NCI-H2171 treated with DMSO at 0.1 percent for 48 hours (cell line): Measurements from ENCODE around the gene SRPRB.
"Not testable (repeated sequence)": the region's sequence is repeated elsewhere in the genome, so short reads cannot be mapped to it uniquely, and the experiment has no call there.

Source experiments
- DNase-seq: peaks from one replicate; lab custom pipeline; 2025; lab: John Stamatoyannopoulos, UW

Gene SRPRB

DNA sequence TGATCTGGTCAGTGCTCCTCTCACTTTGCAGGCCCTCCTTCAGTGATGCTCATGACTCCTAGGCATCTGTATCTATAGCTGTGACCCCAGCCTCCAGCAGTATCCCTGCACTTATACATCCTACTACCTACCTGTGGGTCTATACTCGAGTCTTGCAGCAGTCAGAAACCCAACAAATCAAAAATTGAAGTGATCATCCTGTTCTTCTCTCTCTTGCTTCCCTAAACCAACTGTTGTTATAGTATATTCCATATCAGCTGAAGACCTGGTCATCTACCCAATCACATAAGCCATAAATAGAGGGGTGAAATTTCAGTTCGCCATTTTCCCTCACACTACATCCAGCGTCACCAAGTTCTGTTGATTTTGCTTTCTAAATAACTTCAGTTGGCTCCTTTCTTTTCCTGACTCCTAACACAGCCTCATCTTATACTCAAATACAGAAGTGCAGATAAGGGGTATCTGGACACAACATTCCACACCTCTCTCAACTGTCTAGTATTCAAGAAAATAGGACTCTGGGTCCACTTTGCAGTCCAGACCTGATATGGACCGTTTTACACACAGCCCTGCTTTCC, 25.9 kb upstream of the SRPRB start:
- no peak for DNase-seq

DNA sequence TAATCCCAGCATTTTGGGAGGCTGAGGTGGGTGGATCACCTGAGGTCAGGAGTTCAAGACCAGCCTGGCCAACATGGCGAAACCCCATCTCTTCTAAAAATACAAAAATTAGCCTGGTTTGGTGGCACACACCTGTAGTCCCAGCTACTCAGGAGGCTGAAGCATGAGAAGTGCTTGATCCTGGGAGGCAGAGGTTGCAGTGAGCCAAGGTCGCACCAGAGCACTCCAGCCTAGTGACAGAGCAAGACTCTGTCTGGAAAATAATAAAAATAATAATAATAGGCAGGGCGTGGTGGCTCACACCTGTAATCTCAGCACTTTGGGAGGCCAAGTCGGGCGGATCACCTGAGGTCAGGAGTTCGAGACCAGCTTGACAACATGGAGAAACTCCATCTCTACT, 24.9 kb upstream of the SRPRB start:
- not testable (repeated sequence) for DNase-seq

DNA sequence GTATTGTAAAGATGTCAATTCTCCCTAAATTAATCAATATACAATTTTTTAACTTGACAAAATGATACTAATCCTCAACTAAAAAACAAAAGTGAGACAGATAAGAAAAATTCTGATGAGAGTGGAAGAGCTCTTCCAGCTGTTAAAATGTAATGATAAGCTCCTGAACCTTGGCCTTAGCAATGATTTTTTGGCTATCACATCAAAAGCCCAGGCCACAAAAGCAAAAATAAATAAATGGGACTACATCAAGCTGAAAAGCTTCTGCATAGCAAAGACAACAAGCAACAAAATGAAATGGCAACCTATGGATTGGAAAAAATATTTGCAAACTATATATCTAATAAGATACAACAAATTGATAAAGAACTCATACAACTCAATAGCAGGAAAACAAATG, 24.0 kb upstream of the SRPRB start:
- DNase-seq, result no peak

DNA sequence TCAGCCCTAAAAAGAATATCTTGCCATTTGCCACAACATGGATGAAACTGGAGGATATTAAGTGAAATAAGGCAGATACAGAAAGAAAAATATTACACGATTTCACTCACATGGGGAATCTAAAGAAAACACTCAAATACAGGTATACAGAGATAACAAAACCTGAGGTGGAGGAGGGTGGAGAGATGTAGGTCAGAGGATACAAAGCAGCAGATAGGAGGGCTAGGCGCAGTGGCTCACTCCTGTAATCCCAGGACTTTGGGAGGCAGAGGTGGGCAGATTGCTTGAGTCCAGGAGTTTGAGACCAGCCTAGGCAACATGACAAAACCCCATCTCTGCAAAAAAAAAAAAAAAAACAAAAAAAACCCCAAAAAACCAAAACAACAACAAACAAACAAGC, 23.2 kb upstream of the SRPRB start:
- no peak for DNase-seq

DNA sequence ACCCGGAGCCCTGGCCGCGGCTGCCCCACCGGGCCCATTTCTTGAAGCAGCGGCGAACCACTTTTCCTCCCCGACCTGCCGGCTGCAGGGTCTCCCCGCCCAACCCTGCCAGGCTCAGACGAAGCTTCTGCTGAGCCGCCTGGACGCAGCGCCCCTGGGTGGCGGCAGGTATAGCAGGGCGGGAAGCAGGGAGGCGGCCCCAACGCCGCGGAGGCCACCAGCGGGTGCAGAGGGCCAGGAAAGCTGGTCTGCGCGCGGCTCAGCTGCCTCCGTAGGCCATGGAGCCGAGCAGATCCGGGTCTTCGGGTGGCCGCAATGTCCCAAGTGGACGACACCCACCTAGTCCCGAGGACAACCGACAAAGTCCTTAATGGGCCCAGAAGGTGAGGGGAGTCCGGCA, 21.9 kb upstream of the SRPRB start:
- DNase-seq, result no peak

DNA sequence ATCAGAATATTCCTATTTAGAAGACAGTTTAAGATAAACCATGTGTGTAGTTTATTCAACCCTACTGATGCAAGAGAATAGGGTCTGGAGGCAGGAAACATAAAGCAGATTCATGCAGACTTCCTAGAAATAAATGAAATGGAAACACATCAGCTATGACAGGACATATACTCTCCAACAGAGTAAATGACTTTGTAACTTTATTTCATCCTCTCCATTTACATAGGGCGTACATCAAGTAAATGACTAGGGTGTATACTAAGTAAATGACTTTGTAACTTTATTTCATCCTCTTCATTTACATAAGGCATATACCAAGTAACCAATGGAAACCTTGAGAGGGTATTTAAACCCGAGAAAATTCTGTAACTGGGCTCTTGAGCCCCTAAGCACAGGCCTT, 17.6 kb upstream of the SRPRB start:
- no peak for DNase-seq

DNA sequence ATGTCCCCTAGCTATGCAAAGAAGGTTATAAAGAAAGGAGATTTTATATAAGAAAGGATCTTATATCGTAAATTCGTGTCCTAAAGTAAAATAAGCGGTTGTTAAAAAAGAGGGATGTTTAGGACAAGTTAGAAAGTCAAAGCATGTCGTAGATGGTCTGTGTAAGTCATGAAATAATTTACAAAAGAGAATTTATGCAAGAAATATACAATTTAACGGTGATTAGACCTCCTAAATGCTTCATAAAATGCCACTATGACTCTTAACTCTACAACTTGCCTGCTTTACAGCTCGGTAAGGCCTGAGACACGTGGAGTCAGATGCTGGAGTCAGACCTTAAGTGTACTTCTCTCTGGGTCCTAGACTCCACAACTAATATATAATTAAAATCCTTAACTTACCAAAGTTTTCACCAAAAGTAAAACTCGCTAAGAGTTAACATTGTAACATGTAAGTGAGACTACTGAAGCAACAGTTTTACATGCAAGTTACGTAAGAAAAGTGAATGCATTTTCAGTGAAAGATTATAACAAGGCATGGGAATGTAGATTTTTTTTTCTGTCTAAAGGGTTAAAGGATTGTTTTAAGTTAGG, 13.3 kb upstream of the SRPRB start:
- peak; percentile 4 for DNase-seq

DNA sequence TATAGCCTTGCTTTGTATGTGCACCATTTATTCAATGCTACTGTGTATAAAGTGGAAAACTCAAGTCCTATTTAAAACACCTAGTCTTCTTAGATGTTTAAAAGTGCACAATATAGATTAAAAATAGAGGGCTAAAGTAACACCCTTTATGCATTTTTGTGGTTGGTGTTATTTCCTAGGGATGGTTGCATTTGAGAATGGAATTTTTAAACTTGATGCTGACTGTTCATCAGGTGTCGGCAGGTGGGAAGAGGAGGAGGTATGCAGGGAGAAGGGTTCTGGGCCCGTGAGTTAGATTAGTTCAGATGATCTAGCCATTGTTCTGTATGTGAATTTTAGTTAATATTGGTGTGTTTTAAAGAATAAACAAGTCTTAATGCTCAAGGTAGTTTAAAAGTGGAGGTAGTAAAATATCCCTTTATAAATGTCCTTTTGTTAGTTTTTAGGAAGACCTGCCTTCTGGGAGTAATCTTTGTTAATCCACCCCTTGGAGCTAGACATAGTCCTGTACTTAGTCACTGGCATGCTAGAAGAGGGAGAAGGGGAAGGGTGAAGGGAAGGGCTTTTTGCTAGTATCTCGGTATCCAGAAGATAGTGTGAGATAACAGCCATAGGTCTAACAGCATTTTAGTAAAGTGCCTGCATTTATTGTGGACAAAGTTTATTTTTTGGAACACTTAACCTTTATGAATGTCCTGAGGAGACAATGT, 8.1 kb upstream of the SRPRB start:
- DNase-seq, result no peak

DNA sequence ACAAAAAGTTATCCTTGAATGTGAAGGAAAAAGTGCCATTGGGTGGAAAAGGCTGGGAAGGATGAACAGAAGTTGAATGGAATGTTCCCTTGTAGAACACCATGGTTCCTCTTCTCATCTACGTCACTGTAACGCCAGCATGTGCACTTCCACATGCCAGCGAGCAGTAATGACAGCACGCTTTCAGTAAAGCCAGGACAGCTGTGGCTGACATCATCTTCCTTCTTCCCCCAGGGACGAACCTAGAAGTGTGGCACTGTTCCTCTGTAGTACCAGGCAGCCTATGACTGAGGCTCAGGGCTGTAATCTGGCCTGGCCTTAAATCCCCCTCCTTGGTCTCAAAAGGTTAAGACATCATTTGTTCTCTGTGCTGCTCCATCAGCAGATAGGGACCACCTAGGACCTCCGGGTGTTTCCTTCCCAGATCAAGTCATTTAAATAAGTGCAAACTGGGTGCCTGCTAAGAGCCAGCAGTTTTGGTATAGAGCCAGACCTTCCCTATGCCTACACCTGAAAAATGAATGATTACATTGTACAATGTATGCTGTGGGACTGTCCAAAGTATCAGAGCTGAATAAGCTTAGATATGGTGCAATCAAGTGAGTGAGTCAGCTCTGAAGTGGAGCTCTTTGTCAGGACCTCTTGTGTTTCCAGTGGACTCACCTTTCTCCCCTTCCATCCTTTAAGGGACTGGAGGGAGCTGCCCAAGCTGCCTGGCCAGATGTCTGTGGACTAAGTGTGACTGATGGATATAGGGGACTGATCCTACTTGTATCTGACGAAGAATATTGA, 5.6 kb upstream of the SRPRB start:
- DNase-seq, result peak; percentile 19

DNA sequence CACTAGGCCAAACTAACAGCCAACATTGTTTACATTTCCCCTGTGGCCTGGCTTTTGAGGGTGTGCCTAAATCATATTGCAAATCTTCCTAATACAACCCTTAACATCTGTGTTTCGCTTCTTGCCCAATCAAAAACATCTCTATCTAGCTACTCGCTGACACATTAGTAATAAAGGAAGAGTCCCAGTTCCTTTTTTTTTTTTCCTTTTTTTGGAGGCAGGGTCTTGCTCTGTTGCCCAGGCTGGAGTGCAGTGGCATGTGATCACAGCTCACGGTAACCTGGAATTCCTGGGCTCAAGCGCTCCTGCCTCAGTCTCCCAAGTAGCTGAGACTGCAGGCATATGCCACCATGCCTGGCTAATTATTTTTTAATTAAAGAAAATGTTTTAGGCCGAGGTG, 2.1 kb upstream of the SRPRB start:
- no peak for DNase-seq

DNA sequence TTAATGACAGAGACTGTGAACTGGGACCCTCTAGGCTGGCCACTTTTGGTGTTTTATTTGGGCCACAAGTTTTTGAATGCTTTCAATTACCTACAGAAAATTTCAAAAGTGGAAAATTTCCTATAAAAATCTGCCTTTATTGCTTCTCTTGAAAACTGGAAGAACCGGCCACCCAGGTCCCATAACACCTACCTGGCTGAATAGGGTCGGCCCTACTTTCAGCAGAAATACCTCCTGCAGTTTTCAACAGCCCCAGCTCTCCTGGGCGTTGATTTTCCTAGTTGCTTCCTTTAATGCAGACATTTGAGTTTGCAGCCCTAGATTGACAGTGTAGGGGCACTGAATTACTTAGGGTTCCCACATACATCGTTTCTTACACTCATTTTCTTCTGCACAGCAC, 719 bp upstream of the SRPRB start:
- no peak for DNase-seq

DNA sequence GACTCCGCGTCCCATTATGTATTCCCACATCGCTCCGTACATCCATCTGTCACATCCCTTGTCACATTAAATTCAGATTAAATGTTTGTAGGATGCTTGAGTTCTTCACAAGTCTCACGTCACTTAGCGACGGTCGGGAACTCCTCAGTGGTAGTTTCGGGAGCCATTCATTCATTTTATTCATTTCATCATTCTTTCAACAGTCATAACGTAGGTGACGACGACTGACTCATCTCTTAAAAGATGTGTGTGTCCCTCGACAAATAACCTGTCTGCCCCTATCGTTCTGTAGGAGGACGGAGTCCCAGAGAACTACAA, 272 bp upstream of the SRPRB start:
- DNase-seq, result no peak

DNA sequence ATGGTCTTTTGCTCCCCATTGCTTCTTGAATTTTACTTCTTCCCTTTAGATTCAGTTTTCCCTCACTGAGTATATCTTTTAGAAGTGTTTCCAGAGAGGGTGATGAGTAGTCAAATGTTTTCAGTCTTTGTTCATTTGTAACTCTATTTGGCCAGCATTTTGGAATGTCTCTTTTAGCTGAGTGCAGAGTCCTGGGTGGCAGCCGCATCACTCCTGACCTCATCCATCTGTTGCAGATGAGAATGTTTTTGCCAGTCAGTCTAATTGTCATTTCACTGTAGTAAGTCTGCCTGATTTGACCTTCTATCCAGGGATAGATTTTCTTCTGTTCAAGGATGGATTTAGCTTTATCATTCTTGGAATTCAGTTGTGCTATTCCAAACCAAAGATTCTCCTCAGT, 7.3 kb downstream of the SRPRB start:
- no peak for DNase-seq

DNA sequence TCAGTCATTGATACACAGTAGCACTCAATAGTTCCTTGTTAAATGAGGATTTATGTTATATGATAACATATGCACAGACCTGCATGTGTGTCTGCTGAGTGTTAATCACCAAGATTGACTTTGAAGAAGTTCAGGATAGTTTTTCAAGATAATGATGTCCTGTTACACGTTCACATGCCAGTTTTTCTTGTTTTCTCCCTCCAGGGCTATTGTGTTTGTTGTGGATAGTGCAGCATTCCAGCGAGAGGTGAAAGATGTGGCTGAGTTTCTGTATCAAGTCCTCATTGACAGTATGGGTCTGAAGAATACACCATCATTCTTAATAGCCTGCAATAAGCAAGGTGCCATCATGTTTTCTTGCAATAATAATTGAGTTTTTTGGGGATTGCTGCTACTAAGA, 9.8 kb downstream of the SRPRB start:
- no peak for DNase-seq

DNA sequence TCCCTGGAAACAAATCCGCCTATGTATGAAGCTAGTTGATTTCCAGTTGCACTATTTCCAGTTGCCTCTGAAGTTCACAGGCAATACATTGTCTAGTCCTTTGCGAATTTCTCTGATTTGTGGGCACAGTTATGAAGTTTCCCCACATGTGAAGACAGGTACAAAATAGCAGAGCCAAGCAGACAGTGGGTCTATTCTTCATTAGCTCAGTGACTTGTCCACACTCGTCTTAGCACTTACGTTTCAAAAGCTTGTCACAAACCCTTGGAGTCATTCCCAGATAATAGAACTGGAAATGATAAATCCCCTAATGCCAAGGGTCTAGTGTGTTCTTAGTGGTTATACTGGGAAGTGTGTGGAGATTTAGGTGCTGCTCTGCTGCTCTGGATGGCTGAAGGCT, 14.5 kb downstream of the SRPRB start:
- DNase-seq, result no peak

DNA sequence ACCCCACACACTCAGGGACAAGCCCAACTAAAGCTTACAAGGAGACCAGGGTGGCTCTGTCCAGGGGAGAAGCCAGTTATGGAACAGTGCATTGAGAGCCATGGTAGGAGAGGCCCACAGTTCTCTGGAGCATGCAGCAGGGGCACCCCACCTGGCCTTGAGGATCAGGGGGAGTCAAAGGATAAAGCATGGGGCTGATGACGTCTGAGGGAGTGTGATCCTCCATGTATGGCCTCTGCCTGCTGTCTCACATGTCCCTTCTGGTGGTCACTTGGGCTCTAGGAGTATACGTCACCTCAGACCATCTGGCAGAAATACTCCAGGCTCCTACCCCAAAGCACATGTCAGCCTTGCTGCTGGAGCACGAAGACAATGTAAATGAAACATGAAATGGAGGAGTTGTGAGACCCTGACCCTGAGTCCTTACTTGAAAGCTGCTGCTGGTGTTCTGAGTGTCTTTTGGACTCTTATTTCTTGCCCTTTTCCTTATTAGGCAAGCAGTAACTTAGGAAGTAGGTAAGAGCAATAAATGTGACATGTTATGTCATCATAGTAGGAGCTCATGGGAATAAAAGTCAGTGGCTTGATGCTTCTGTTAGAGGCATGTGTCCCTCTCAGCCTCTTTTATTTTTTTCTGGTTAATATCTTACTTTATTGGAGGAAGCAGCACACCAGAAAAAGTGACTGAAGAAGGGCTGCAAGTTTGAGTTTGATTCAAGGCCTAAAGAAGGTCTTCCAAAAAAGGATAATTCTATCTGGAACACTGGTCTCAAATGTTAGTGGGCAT, 15.5 kb downstream of the SRPRB start:
- no peak for DNase-seq

DNA sequence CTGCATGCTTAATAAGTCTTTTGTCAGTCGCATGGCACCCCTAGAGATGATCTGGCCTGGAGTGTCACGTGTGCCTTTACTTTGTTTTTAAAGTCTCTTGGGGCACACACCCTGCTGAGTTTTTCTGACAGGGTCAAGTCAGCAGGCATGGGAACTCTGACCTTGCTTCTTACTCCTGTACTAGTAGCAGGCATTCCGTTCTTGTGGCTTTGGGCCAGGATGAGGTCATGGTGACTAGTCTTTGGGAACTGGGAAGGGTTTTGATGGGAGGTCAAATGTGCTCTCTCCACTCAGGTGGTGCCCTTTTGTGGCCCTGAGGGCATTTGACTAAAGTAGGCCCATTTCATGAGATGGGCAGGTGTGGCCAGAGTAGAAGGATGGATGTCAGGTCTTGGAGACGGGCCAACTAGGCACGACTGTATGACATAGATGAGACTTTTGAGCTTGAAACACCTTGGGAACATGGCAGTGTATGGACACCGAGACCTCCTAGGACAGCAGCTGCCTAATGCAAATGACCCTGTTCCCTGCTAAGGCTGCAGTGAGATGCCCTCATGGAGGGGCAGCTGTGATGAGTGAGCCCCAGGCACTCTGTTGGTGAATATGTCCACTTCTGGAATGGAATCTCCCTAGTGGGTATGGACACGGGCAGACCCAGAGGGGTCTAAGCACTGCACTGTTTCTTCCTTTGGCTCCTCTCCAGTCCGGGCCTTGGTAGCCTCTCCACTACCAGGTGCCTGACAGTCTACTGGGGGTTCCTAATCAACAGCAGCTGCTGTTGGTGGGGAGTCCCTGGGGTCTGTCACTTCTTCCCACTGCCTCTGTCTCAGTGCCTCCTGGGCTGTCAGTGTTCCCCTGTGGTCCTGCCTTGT, 16.4 kb downstream of the SRPRB start:
- DNase-seq, result no peak

DNA sequence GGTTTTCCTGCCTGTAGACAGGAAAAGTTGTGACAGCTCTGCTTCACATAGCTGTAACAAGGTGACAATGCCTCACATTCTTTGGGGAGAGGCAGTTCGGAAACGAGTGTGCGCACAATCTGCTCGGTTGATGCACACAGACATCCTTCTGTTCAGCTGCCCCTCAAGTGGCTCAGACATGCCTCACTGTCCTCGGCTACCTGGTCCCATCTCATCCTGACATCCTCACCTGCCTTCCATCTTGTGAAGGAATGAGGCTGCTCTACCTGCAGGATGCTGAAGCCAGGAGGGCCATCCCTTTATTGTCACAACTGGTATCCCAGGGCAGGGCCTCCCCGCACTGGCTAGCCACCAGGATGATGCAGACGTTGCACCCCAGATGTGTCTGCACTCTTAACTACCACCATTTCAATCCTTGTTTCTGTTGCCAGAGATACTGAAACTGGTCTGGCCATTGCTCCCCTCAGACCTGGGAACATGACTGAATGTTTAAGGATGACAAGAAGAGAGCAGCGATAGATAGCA, 19.4 kb downstream of the SRPRB start:
- DNase-seq, result no peak

DNA sequence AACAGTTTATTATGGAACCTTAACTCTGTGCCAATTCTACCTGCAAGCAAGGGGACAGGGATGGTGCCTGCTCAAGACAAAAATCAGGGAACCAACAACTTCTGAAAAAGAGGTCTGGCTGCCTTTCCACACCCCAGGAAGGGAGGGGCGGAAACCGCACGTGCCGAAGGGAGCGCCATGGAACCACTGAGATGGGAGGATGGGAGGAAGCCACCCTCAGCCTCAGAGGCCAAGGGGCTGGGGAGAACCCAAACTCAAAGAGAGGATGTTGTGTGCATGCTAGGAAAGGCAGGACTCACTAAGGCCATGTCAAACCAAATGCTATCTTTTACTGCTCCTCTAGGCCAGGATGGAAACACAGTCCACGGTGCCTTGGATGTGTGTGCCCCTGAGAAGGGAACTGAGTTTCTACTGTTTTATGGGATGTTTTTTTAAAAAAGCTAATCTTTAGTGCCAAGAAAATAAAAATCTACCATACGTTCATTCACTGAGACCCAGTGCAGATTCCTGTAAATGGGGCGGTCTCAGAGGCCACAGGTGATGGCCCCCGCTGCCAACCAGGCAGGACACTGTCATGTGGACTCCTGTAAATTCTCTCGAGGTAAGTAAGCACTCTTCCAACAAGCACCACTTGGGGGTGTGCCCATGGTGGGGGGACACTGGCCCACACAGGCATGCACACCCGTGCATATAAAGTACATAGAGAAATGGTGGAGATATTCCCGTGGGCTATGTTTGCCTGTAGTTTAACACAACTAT, 20.5 kb downstream of the SRPRB start:
- DNase-seq, result no peak

DNA sequence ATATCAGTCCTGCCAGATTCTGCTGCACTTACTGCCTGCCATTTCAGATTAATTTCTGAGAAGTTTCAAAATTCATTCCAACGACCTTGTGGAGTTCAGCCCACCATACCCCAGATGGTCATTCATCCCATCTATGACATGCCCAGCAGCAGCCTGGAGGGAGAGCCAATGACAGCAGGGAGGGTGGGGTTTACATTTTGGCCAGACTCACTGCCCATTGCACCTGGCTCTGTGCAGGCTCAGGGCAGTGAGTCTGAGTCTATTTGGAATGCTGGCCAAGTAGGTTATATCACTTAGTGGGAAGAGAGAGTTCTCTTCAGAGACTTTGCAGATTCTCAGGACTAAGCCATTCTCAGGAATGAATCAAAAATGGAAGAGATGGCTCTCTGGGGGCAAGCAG, 21.5 kb downstream of the SRPRB start:
- no peak for DNase-seq
